LHCN-M2 (cell line): ENCODE data around the gene WNK3. TPM values are rescaled to one million over a fixed set of nuclear protein-coding genes. Genes with fewer than 3 reads are reported as not detected.
"Not testable (repeated sequence)": the region's sequence is repeated elsewhere in the genome, so short reads cannot be mapped to it uniquely, and the experiment has no call there.

Experiments
- DNase-seq: peaks from one replicate; pipeline ENCODE4 v3.0.0-alpha.2; 2012; ENCODE audit warnings: low read depth
- polyA plus RNA-seq: library from polyadenylated mRNA; unstranded; fragments of >200 nt; gene quantifications from one replicate; pipeline ENCODE4 v1.2.1, GENCODE V29; 2012; ENCODE audit warnings: missing spikeins
- total RNA-seq: library from RNA; depleted of rRNA; stranded (reverse); fragments of >200 nt; gene quantifications from 2 replicates; pipeline ENCODE4 v1.2.3, GENCODE V29; 2014; rRNA removed

WNK3 gene
- total RNA-seq = not detected in 2 replicates
- 0.01 TPM for polyA plus RNA-seq

- peak; percentile 1 for DNase-seq
These were observed at the start of gene WNK3 for GRCh38 chrX:54357414-54358377. Gene WNK3, minus strand, starts transcription at chrX:54358046.

- DNase-seq = no peak
These were observed 49.4 kb upstream of the WNK3 start for GRCh38 chrX:54407266-54407665.

- no peak for DNase-seq
These were observed 39.3 kb upstream of the WNK3 start for GRCh38 chrX:54397113-54397512.

- DNase-seq = no peak
These were observed 28.5 kb upstream of the WNK3 start for GRCh38 chrX:54386314-54386713.

GRCh38 chrX:54384661-54385060 is 26.8 kb upstream of the WNK3 start:
- DNase-seq = not testable (repeated sequence)

GRCh38 chrX:54359408-54359807 is 1.6 kb upstream of the WNK3 start:
- no peak for DNase-seq

- DNase-seq = no peak
These were observed 772 bp upstream of the WNK3 start for GRCh38 chrX:54358424-54359211.

GRCh38 chrX:54352677-54353076 is 5.2 kb downstream of the WNK3 start:
- DNase-seq = no peak

GRCh38 chrX:54337383-54337782 is 20.5 kb downstream of the WNK3 start:
- not testable (repeated sequence) for DNase-seq

GRCh38 chrX:54325077-54325476 is 32.8 kb downstream of the WNK3 start:
- DNase-seq = no peak

GRCh38 chrX:54320067-54320466 is 37.8 kb downstream of the WNK3 start:
- no peak for DNase-seq

GRCh38 chrX:54306379-54306778 is 51.5 kb downstream of the WNK3 start:
- no peak for DNase-seq

GRCh38 chrX:54301516-54301915 is 56.3 kb downstream of the WNK3 start:
- DNase-seq = no peak

- no peak for DNase-seq
These were observed 63.5 kb downstream of the WNK3 start for GRCh38 chrX:54294306-54294705.

- DNase-seq = no peak
These were observed 65.1 kb downstream of the WNK3 start for GRCh38 chrX:54292755-54293154.

GRCh38 chrX:54291758-54292157 is 66.1 kb downstream of the WNK3 start:
- DNase-seq = no peak

- no peak for DNase-seq
These were observed 68.9 kb downstream of the WNK3 start for GRCh38 chrX:54288968-54289367.

GRCh38 chrX:54288277-54288676 is 69.6 kb downstream of the WNK3 start:
- no peak for DNase-seq

- DNase-seq = no peak
These were observed 76.2 kb downstream of the WNK3 start for GRCh38 chrX:54281676-54282075.

- DNase-seq = no peak
These were observed 77.4 kb downstream of the WNK3 start for GRCh38 chrX:54280466-54280865.

GRCh38 chrX:54271664-54272063 is 86.2 kb downstream of the WNK3 start:
- no peak for DNase-seq

GRCh38 chrX:54248309-54248708 is 109.5 kb downstream of the WNK3 start:
- peak; percentile 6 for DNase-seq
